Esophagus muscularis mucosa (tissue), 4 donors: ENCODE data around the gene AFAP1. TPM values are rescaled to one million over a fixed set of nuclear protein-coding genes. Genes with fewer than 3 reads are reported as not detected.

Experiments used
- DNase-seq: peaks from one replicate; pipeline ENCODE4 v3.0.0-alpha.2; 2017; ENCODE audit errors: extremely low spot score
- H3K27ac ChIP-seq, 4 donors: fragments of 200-600 bp; sonication (generic); replicated peaks in 1 of 4; 1 replicate in 3 of 4; 2 replicates in 1 of 4; pipeline ENCODE4 v1.5.1; 2016 to 2019; ENCODE audit warnings: mild to moderate bottlenecking in 1 of 4
- H3K27me3 ChIP-seq, 4 donors: fragments of 200-600 bp; sonication (generic); one replicate each; pipeline versions ENCODE4 v1.5.1 to v1.6.0; 2016 to 2019
- H3K36me3 ChIP-seq, 4 donors: fragments of 200-600 bp; sonication (generic); one replicate each; pipeline ENCODE4 v1.5.1; 2016 to 2019
- H3K4me1 ChIP-seq, 4 donors: fragments of 200-600 bp; sonication (generic); one replicate each; pipeline ENCODE4 v1.5.1; 2016 to 2019
- H3K4me3 ChIP-seq, 4 donors: fragments of 200-600 bp; sonication (generic); 1 replicate in 2 of 4; 2 replicates in 2 of 4; pipeline ENCODE4 v1.5.1; 2016 to 2019; ENCODE audit warnings: mild to moderate bottlenecking in 4 of 4, moderate library complexity in 1 of 4
- H3K9me3 ChIP-seq, 4 donors: fragments of 200-600 bp; sonication (generic); 1 replicate in 3 of 4; 2 replicates in 1 of 4; pipeline ENCODE4 v1.5.1; 2016 to 2019
- CTCF ChIP-seq, 3 experiments: fragments of 200-600 bp in 2 of 3; fragments of 450-650 bp in 1 of 3; sonication (generic) in 2 of 3; IDR thresholded peaks; one replicate each; pipeline ENCODE4 v1.5.1; 2017 to 2019; ENCODE audit warnings: antibody characterized with exemption in 3 of 3, mild to moderate bottlenecking in 2 of 3, moderate library complexity in 1 of 3
- EP300 ChIP-seq: sonication (generic); formaldehyde crosslinking; IDR thresholded peaks from one replicate; pipeline ENCODE4 v1.6.1; 2017; ENCODE audit warnings: antibody characterized with exemption
- POLR2A ChIP-seq: fragments of 450-650 bp; IDR thresholded peaks from one replicate; pipeline ENCODE4 v1.6.1; 2017; ENCODE audit warnings: antibody characterized with exemption, moderate library complexity, mild to moderate bottlenecking, low read depth
- POLR2AphosphoS5 ChIP-seq, 2 donors: sonication (generic); formaldehyde crosslinking; IDR thresholded peaks; one replicate each; pipeline ENCODE4 v1.6.1; 2017; ENCODE audit warnings: antibody characterized with exemption in 2 of 2
- WGBS: methylation state at CpG from one replicate; pipeline ENCODE4 v1.1.5; 2018; 5-methylcytosine and 5-hydroxymethylcytosine counted together
- intact Hi-C: fragments of 100-400 bp; cut with DNase I; formaldehyde crosslinking; loops from one replicate; pipeline ENCODE4 v1.15.1; 2023
- total RNA-seq, 4 donors: library from RNA; depleted of rRNA; stranded (reverse); fragments of >200 nt; gene quantifications; one replicate each; pipeline versions ENCODE4 v1.1.0 to v1.2.1, GENCODE V29; 2016

The AFAP1 gene
- 10 to 100 TPM; 37.8 to 71.3 (median 50.9) TPM for total RNA-seq

GRCh38 chr4:7939377-7940108, at the start of gene AFAP1:
AFAP1 (minus strand) TSS chr4:7939861; CDS start chr4:7872078, 67,783 bp downstream.
- Histone ChIP-seq H3K27me3 (no peaks in the 10 kb centered on the region), H3K4me1 (peaks cover 9 to 58% (median 45%) of the 10 kb centered on the region in 4 donors), H3K36me3 (no peaks in the 10 kb centered on the region), H3K9me3 (no peaks in the 10 kb centered on the region), H3K27ac (peak within 1 kb of the TSS; percentile 99), H3K4me3 (peak within 1 kb of the TSS; percentile 94 to 99 (median 98))
- intact Hi-C loops: loop anchor here (5.0 kb wide), 1 partner anchor 62 kb away; no protein-coding TSS in a partner anchor
- DNase-seq: no peak
- peak; percentile 76 to 91 for TF ChIP-seq POLR2AphosphoS5 (IDR thresholded peaks at IDR 0.05)
- no peak for TF ChIP-seq EP300
- peak; percentile 46 for TF ChIP-seq POLR2A
- TF ChIP-seq CTCF (IDR thresholded peaks at IDR 0.05): no peak
- WGBS: 0% methylated on average over 25 of the region's 96 CpGs

GRCh38 chr4:7988437-7988836, 48.8 kb upstream of the AFAP1 start:
- intact Hi-C loops: loop anchor here (5.0 kb wide), 2 partner anchors 56 to 226 kb away; no protein-coding TSS in a partner anchor
- H3K36me3 ChIP-seq: peaks cover 0 to 5% (median 0%) of the 10 kb centered on the region in 4 donors
- H3K4me1 ChIP-seq: peaks cover 6 to 18% (median 14%) of the 10 kb centered on the region in 4 donors
- peaks cover 0 to 8% (median 3%) of the 10 kb centered on the region in 4 donors for H3K9me3 ChIP-seq
- H3K27ac ChIP-seq: no peak overlapping the region
- DNase-seq: no peak
- 92% methylated on average over 1 of the region's 1 CpG for WGBS
- no peak overlapping the region for H3K4me3 ChIP-seq
- H3K27me3 ChIP-seq: no peaks in the 10 kb centered on the region
- TF ChIP-seq POLR2AphosphoS5 (IDR thresholded peaks at IDR 0.05) (no peak), EP300 (no peak), POLR2A (no peak), CTCF (IDR thresholded peaks at IDR 0.05) (no peak)

- Histone ChIP-seq H3K27ac (no peak overlapping the region), H3K36me3 (peaks cover 0 to 5% (median 0%) of the 10 kb centered on the region in 4 donors), H3K9me3 (peaks cover 0 to 8% (median 3%) of the 10 kb centered on the region in 4 donors), H3K27me3 (no peaks in the 10 kb centered on the region), H3K4me3 (no peak overlapping the region), H3K4me1 (peaks cover 6 to 18% (median 14%) of the 10 kb centered on the region in 4 donors)
- intact Hi-C loops: loop anchor here (5.0 kb wide), 2 partner anchors 55 to 225 kb away; no protein-coding TSS in a partner anchor
- peak; percentile 20 to 38 for TF ChIP-seq POLR2AphosphoS5 (IDR thresholded peaks at IDR 0.05)
- no peak for TF ChIP-seq EP300
- peak; percentile 87 to 92 (median 92) for TF ChIP-seq CTCF (IDR thresholded peaks at IDR 0.05)
- peak; percentile 95 for DNase-seq
- WGBS: 48% methylated on average over 9 of the region's 10 CpGs
These were observed 47.7 kb upstream of the AFAP1 start for GRCh38 chr4:7987148-7987989.

- H3K4me3 ChIP-seq: no peak overlapping the region
- peaks cover 6 to 18% (median 14%) of the 10 kb centered on the region in 4 donors for H3K4me1 ChIP-seq
- H3K9me3 ChIP-seq: peaks cover 0 to 8% (median 3%) of the 10 kb centered on the region in 4 donors
- TF ChIP-seq EP300: no peak
- TF ChIP-seq POLR2A: no peak
- TF ChIP-seq CTCF (IDR thresholded peaks at IDR 0.05): no peak
- no peak for TF ChIP-seq POLR2AphosphoS5 (IDR thresholded peaks at IDR 0.05)
- no peak overlapping the region for H3K27ac ChIP-seq
- H3K27me3 ChIP-seq: no peaks in the 10 kb centered on the region
- intact Hi-C loops: loop anchor here (2.0 to 5.0 kb wide), 3 partner anchors 54 to 224 kb away; no protein-coding TSS in a partner anchor
- WGBS: 35% methylated on average over 20 of the region's 21 CpGs
- H3K36me3 ChIP-seq: peaks cover 0 to 5% (median 0%) of the 10 kb centered on the region in 4 donors
- no peak for DNase-seq
These were observed 46.3 kb upstream of the AFAP1 start for GRCh38 chr4:7985891-7986441.
